Hepatocyte (in vitro differentiated cells): ENCODE data around the gene RFTN1.

Experiments
- CTCF ChIP-seq: fragments of 200-600 bp; sonication (generic); IDR thresholded peaks from 2 replicates; pipeline ENCODE4 v1.5.1; 2016; ENCODE audit warnings: antibody characterized with exemption, mild to moderate bottlenecking; ENCODE audit not compliant: poor library complexity
- EZH2 ChIP-seq: fragments of 200-600 bp; sonication (generic); IDR thresholded peaks from 2 replicates; pipeline ENCODE4 v1.6.1; 2016; ENCODE audit warnings: antibody characterized with exemption, mild to moderate bottlenecking, borderline replicate concordance

- no peak for TF ChIP-seq CTCF
- TF ChIP-seq EZH2, result no peak
These were observed 14.6 kb upstream of the RFTN1 start for GRCh38 chr3:16528106-16528505.
